ENCODE measurements around the gene HSD11B1.

The HSD11B1 gene

DNA sequence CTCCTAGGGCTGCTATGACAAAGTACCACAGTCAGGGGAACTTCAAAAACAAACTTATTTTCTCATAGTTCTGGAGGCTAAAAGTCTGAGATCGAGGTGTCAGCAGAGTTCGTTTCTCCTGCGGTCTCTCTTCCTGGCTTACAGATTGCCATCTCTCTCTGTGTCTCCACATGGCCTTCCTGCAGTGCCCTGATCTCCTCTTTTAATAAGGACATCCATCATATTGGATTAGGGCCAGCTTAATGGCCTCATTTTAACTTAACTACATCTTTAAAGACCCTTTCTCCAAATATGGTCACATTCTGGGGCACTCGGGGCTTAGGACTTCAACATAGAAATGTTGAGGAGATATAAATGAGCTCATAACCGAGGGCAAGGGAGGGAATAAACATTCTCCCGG lies 67.5 kb downstream of the HSD11B1 start:
- TF ChIP-seq POLR2A (IDR thresholded peaks at IDR 0.05; ENCODE audit: extremely low read depth, insufficient read length) (no peak), MYC (IDR thresholded peaks at IDR 0.05; ENCODE audit: low read depth, low read length) (no peak)
- TF ChIP-seq, protein P1, sequence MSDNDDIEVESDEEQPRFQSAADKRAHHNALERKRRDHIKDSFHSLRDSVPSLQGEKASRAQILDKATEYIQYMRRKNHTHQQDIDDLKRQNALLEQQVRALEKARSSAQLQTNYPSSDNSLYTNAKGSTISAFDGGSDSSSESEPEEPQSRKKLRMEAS (IDR thresholded peaks at IDR 0.05; ENCODE audit: low read depth, low read length): no peak
- no peak overlapping the region for H3K4me3 ChIP-seq (ENCODE audit: low read depth, low read length)
- no peak for DNase-seq (ENCODE audit: low read depth)

DNA sequence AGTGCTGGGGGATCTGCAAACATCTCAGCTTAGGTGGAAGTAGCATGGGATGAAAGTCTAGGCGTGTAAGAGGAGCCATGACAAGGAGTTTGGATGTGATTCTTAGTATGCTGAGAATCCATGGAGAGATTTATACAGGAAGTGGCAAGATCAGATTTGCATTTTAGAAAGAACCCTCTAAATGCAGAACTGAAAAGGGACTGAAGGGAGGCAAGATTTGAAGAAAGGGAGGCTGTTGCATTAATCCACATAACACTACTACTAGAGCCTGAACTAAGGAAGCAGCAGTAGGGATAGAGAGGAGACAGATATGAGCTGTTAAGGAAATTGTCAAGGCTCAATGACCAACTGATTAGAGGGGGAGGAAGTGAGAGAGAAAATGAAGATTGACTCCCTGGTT lies 69.9 kb downstream of the HSD11B1 start:
- no peak overlapping the region for H3K4me3 ChIP-seq (ENCODE audit: low read depth, low read length)
- TF ChIP-seq, protein P1 (IDR thresholded peaks at IDR 0.05; ENCODE audit: low read depth, low read length): no peak
- TF ChIP-seq MYC (IDR thresholded peaks at IDR 0.05; ENCODE audit: low read depth, low read length) (no peak), POLR2A (IDR thresholded peaks at IDR 0.05; ENCODE audit: extremely low read depth, insufficient read length) (no peak)
- TF ChIP-seq, protein P2, sequence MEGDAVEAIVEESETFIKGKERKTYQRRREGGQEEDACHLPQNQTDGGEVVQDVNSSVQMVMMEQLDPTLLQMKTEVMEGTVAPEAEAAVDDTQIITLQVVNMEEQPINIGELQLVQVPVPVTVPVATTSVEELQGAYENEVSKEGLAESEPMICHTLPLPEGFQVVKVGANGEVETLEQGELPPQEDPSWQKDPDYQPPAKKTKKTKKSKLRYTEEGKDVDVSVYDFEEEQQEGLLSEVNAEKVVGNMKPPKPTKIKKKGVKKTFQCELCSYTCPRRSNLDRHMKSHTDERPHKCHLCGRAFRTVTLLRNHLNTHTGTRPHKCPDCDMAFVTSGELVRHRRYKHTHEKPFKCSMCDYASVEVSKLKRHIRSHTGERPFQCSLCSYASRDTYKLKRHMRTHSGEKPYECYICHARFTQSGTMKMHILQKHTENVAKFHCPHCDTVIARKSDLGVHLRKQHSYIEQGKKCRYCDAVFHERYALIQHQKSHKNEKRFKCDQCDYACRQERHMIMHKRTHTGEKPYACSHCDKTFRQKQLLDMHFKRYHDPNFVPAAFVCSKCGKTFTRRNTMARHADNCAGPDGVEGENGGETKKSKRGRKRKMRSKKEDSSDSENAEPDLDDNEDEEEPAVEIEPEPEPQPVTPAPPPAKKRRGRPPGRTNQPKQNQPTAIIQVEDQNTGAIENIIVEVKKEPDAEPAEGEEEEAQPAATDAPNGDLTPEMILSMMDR (IDR thresholded peaks at IDR 0.05; ENCODE audit: low read depth, low read length): no peak
- DNase-seq (ENCODE audit: low read depth): no peak

DNA sequence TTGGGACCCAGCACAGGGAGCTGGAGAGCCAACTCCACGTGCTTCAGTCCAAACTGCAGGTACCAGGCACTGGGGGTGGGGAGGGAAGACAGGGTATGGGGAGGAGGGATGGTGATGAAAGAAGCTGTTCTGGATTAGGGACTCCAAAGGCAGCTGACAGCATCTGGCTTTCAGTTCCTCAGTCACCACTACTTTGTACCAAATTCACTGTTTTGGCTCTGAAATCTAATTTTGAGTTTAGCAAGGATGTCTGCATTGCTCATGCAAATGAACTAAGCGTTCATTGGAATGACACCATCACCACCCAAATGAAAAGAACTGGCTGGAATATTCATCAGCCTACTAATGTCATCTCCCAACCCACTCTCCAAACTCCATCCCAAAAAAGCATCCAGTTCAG lies 71.0 kb downstream of the HSD11B1 start:
- TF ChIP-seq POLR2A (IDR thresholded peaks at IDR 0.05; ENCODE audit: extremely low read depth, insufficient read length) (no peak), MYC (IDR thresholded peaks at IDR 0.05; ENCODE audit: low read depth, low read length) (no peak)
- TF ChIP-seq, protein P1 (IDR thresholded peaks at IDR 0.05; ENCODE audit: low read depth, low read length): no peak
- TF ChIP-seq, protein P2 (IDR thresholded peaks at IDR 0.05; ENCODE audit: low read depth, low read length): no peak
- no peak overlapping the region for H3K4me3 ChIP-seq (ENCODE audit: low read depth, low read length)
- DNase-seq (ENCODE audit: low read depth): no peak

DNA sequence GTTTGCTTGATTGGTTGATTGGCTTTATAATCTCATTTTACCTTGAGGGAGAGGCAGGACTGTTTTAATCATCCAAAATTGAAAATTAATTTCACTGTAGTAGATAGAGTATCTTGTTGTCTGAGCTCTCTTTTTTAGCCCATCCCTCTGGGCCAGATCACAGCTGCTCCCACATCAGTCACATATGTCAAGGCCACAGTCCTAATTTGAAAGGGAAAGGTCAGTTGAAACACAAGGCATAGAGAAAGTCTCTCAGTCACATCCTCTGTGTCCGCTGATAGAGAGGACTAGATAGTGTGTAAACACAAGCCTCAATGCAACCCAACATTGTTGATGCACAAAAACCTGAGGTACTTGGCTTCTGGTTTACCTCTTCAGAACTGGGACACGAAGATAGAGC lies 72.9 kb downstream of the HSD11B1 start:
- no peak for DNase-seq (ENCODE audit: low read depth)
- no peak overlapping the region for H3K4me3 ChIP-seq (ENCODE audit: low read depth, low read length)
- TF ChIP-seq MYC (IDR thresholded peaks at IDR 0.05; ENCODE audit: low read depth, low read length) (no peak), POLR2A (IDR thresholded peaks at IDR 0.05; ENCODE audit: extremely low read depth, insufficient read length) (no peak)
- TF ChIP-seq, protein P1 (IDR thresholded peaks at IDR 0.05; ENCODE audit: low read depth, low read length): no peak
- TF ChIP-seq, protein P2 (IDR thresholded peaks at IDR 0.05; ENCODE audit: low read depth, low read length): no peak

DNA sequence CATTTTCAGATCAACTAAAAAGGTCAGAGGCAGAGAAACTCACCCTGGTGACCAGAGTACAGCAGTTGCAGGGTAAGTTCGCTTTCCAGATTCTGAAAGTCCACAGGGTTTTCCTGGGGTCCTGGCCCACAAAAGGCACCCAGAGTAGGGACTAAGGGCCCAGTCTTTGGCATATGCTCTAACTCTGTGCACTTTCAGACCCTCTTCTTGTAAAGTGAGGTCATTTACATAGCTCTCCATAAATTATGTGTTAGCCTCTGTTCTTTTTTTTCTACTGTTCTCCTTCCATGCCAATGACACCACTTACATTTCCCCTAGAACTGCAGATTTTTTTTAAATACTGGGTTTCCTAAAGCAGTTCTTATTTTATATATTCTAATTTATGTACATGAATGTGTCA lies 73.5 kb downstream of the HSD11B1 start:
- no peak for DNase-seq (ENCODE audit: low read depth)
- no peak overlapping the region for H3K4me3 ChIP-seq (ENCODE audit: low read depth, low read length)
- TF ChIP-seq POLR2A (IDR thresholded peaks at IDR 0.05; ENCODE audit: extremely low read depth, insufficient read length): no peak
- TF ChIP-seq MYC (IDR thresholded peaks at IDR 0.05; ENCODE audit: low read depth, low read length): no peak
- TF ChIP-seq, protein P1 (IDR thresholded peaks at IDR 0.05; ENCODE audit: low read depth, low read length): no peak
- TF ChIP-seq, protein P2 (IDR thresholded peaks at IDR 0.05; ENCODE audit: low read depth, low read length): no peak

DNA sequence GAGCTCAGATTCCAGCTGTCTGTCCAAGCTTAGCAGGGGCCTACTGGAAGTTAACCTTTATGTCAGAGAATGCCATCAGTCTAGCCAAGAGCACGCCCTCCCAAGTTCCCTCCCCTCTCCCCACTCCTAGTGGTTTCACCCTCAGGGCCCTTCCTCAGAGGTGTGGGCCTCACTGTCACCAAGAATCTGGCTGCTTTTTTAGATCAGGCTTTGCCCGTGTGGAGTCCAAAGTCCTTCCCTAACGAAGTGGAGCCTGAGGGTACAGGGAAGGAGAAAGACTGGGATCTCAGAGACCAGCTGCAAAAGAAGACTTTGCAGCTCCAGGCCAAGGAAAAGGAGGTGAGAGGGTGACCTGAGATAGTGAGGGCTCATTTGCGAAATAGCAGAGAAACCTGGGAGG lies 75.6 kb downstream of the HSD11B1 start:
- no peak for DNase-seq (ENCODE audit: low read depth)
- TF ChIP-seq MYC (IDR thresholded peaks at IDR 0.05; ENCODE audit: low read depth, low read length) (no peak), POLR2A (IDR thresholded peaks at IDR 0.05; ENCODE audit: extremely low read depth, insufficient read length) (no peak)
- TF ChIP-seq, protein P1 (IDR thresholded peaks at IDR 0.05; ENCODE audit: low read depth, low read length): no peak
- TF ChIP-seq, protein P2 (IDR thresholded peaks at IDR 0.05; ENCODE audit: low read depth, low read length): no peak
- no peak overlapping the region for H3K4me3 ChIP-seq (ENCODE audit: low read depth, low read length)

Measured in NB4 (cell line).